Measurements from ENCODE around the gene HSPA1B. TPM values are rescaled to one million over a fixed set of nuclear protein-coding genes. Genes with fewer than 3 reads are reported as not detected.
A peak's percentile ranks its signal among the peaks of the same experiment; 100 is the strongest.

The HSPA1B gene
- total RNA-seq, 3 donors from 2014 or later: 172 to 254 (median 200) TPM

DNA sequence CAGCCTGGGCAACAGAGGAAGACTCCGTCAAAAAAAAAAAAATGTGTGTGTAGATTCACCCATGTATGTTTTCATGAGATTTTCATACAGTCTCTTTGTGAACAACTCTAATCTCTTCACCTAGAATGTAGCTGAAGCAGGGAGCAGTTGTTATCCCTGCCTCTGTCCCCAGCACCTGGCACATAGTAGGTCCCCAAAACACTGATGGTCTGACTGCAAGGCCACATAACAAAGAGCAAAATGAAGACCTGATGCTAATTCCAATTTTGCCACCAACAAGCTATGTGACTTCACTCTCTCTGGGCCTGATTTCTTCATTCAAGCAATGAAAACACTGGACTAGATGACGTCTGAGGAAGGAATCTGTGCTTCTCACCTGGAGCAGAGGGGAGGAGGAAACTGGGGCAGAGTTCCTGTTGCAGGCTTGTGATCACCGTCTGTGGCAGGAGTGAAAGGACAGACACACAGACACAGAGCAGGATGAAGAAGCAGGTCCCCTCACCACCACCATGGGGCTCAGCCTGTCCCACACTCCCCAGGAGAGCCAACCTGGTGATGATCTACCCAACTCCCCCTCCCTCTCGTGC is 46.6 kb downstream of the HSPA1B start:
- Histone ChIP-seq H3K9me3 (no peaks in the 10 kb centered on the region), H3K4me3 (no peak overlapping the region), H3K4me1 (ENCODE audit: low read depth) (peaks cover 25% of the 10 kb centered on the region), H3K36me3 (ENCODE audit: low read depth) (no peaks in the 10 kb centered on the region)
- intact Hi-C loops (cut with DNase I, micrococcal nuclease): no loop called here
- TF ChIP-seq, protein P1, sequence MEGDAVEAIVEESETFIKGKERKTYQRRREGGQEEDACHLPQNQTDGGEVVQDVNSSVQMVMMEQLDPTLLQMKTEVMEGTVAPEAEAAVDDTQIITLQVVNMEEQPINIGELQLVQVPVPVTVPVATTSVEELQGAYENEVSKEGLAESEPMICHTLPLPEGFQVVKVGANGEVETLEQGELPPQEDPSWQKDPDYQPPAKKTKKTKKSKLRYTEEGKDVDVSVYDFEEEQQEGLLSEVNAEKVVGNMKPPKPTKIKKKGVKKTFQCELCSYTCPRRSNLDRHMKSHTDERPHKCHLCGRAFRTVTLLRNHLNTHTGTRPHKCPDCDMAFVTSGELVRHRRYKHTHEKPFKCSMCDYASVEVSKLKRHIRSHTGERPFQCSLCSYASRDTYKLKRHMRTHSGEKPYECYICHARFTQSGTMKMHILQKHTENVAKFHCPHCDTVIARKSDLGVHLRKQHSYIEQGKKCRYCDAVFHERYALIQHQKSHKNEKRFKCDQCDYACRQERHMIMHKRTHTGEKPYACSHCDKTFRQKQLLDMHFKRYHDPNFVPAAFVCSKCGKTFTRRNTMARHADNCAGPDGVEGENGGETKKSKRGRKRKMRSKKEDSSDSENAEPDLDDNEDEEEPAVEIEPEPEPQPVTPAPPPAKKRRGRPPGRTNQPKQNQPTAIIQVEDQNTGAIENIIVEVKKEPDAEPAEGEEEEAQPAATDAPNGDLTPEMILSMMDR (IDR thresholded peaks at IDR 0.05): no peak
- DNase-seq (no peak), ATAC-seq (no peak)

DNA sequence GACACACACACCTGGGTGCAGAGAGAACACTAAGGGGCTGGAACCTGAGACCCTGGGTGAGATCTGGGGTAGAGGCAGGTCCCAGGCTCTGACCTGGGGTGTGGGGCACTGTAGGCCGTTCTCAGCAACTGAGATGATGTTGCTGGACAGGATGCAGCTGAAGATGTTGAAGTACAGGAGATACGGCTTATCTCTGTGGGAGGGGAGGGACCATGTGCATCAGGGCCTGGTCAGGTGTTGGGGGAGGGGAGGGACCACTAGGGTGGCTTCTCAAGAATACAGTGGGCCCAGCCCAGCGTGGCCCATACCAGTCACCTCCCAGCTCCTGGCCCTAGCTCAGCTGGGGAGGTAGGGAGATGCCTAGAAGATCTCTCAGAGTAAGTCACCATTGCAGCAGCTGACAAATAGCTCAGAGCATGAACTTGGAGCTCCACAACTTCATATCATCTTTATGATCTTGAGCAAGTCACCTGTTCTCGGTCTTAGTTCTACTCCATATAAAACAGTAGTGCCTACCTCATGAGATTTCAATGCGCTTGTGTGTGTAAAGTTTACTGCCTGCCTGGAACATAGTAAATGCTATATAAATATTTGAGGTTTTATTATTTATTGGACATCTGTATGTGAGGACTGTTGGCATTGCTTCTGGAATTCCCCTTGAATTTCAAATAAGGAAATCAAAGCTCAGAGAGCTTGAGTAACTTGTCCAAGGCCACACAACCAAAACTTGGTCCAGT is 47.5 kb downstream of the HSPA1B start:
- H3K9me3 ChIP-seq: no peaks in the 10 kb centered on the region
- H3K36me3 ChIP-seq (ENCODE audit: low read depth): no peaks in the 10 kb centered on the region
- TF ChIP-seq, protein P1 (IDR thresholded peaks at IDR 0.05): no peak
- no peak overlapping the region for H3K4me3 ChIP-seq
- ATAC-seq (peak; percentile 35), DNase-seq (no peak)
- peaks cover 32% of the 10 kb centered on the region for H3K4me1 ChIP-seq (ENCODE audit: low read depth)
- intact Hi-C loops (cut with DNase I, micrococcal nuclease): no loop called here

DNA sequence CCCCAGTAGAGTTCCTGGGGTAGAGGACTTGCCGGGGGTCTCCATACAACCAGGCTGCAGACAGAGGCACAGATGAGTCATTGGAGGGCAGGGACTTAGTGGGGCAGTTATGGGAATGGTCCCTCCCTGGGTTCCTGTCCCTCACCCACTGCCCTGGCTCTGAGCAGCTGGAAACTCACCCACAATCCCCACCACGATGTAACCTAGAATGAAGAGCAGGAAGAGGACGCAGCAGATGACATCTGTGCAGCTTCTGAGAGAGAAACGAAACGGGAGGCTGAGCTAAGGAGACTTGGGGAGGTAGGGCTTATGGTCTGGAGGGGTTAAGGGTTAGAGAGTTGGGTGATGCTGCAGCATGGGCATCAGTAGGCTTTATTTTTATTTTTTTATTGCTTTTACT is 48.3 kb downstream of the HSPA1B start:
- intact Hi-C loops (cut with DNase I, micrococcal nuclease): no loop called here
- ATAC-seq: no peak
- TF ChIP-seq, protein P1 (IDR thresholded peaks at IDR 0.05): no peak
- peaks cover 32% of the 10 kb centered on the region for H3K4me1 ChIP-seq (ENCODE audit: low read depth)
- no peak overlapping the region for H3K4me3 ChIP-seq
- DNase-seq: no peak
- H3K36me3 ChIP-seq (ENCODE audit: low read depth): peaks cover 7% of the 10 kb centered on the region
- no peaks in the 10 kb centered on the region for H3K9me3 ChIP-seq

DNA sequence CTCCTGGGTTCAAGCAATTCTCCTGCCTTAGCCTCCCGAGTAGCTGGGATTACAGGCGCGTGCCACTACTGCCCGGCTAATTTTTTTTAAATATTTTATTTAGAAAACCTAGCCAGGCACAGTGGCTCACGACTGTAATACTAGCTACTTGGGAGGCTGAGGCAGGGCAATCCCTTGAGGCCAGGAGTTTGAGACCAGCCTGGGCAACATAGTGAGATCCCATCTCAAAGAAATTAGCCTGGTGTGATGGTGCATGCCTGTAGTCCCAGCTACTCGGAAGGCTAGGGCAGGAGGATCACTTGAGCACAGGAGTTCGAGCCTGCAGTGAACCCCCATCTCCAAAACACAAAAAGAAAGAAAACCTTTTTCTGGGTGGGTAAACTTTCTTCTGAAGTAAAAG is 48.8 kb downstream of the HSPA1B start:
- no peak overlapping the region for H3K4me3 ChIP-seq
- H3K36me3 ChIP-seq (ENCODE audit: low read depth): peaks cover 8% of the 10 kb centered on the region

DNA sequence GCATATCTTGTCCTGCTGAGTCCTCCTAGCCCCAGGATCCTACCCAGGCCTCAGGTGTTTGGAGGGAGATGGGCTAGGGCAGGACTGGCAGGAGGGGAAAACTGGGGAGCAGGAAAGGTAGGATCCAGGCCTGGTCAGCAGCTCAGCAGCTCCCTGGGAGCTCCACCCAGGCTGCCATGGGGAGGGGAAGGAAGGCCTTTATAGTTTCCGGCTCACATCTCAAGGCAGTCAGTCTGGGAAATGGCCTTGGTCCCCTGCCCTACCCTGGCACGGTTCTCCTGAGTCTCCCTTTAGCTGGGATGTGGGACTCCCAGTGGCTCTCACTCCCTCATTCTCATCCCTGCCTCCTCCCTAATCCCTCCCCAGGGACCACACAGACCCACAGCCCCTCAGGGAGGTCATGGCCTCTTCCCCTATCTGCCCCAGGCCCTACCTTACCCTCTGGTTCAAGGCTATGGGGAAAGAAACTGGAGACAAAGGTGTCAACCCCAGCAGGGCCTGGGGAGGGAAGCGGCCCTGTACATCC is 49.6 kb downstream of the HSPA1B start:
- peak in 2 of 3 donors; percentile 79 to 85 for DNase-seq
- peaks cover 8% of the 10 kb centered on the region for H3K36me3 ChIP-seq (ENCODE audit: low read depth)
- TF ChIP-seq, protein P1 (IDR thresholded peaks at IDR 0.05): no peak
- intact Hi-C loops (cut with DNase I, micrococcal nuclease): no loop called here
- no peaks in the 10 kb centered on the region for H3K9me3 ChIP-seq
- H3K4me1 ChIP-seq (ENCODE audit: low read depth): peaks cover 32% of the 10 kb centered on the region
- ATAC-seq: peak; percentile 67
- no peak overlapping the region for H3K4me3 ChIP-seq

More for the DNA sequence above, 48.8 kb downstream of the HSPA1B start:
- intact Hi-C loops (cut with DNase I, micrococcal nuclease): no loop called here
- no peaks in the 10 kb centered on the region for H3K9me3 ChIP-seq
- no peak for ATAC-seq
- DNase-seq: no peak
- TF ChIP-seq, protein P1 (IDR thresholded peaks at IDR 0.05): no peak
- peaks cover 32% of the 10 kb centered on the region for H3K4me1 ChIP-seq (ENCODE audit: low read depth)

All from mucosa of descending colon (tissue), 3 donors.